Astrocyte (in vitro differentiated cells and primary cell): ENCODE measurements around the gene PNKP. TPM values are rescaled to one million over a fixed set of nuclear protein-coding genes. Genes with fewer than 3 reads are reported as not detected.

Experiments used
- DNase-seq: peaks from one replicate; pipeline ENCODE4 v3.0.0-alpha.2; 2010; ENCODE audit warnings: low read depth
- FAIRE-seq: peaks from 2 replicates; lab custom pipeline; 2011; peaks lifted over from hg19 to GRCh38; lab: Jason Lieb, UNC
- H2AFZ ChIP-seq: 2 replicates; pipeline ENCODE4 v1.6.0; 2012; ENCODE audit warnings: low read depth, low read length, inconsistent platforms
- H3K27ac ChIP-seq: 2 replicates; pipeline ENCODE4 v1.5.1; 2011; ENCODE audit warnings: low read depth, low read length, inconsistent platforms
- H3K27me3 ChIP-seq: 2 replicates; pipeline ENCODE4 v1.6.0; 2011; ENCODE audit warnings: low read length, inconsistent platforms; ENCODE audit not compliant: insufficient read depth
- H3K36me3 ChIP-seq: 2 replicates; pipeline ENCODE4 v1.5.1; 2011; ENCODE audit warnings: low read length, inconsistent platforms; ENCODE audit not compliant: insufficient read depth
- H3K4me1 ChIP-seq: 2 replicates; pipeline ENCODE4 v1.5.1; 2011; ENCODE audit warnings: low read length, inconsistent platforms; ENCODE audit not compliant: insufficient read depth
- H3K4me2 ChIP-seq: 2 replicates; pipeline ENCODE4 v1.6.0; 2012; ENCODE audit warnings: low read length, inconsistent platforms
- H3K4me3 ChIP-seq: 2 replicates; pipeline ENCODE4 v1.5.1; 2011; ENCODE audit warnings: low read depth, mild to moderate bottlenecking, low read length, inconsistent platforms; ENCODE audit not compliant: insufficient read depth
- H3K79me2 ChIP-seq: 2 replicates; pipeline ENCODE4 v1.6.0; 2012; ENCODE audit warnings: mild to moderate bottlenecking, low read length, inconsistent platforms; ENCODE audit not compliant: insufficient read depth
- H3K9ac ChIP-seq: 2 replicates; pipeline ENCODE4 v1.6.0; 2012; ENCODE audit warnings: mild to moderate bottlenecking, low read length, inconsistent platforms
- H3K9me3 ChIP-seq: 2 replicates; pipeline ENCODE4 v1.5.1; 2012; ENCODE audit warnings: low read depth, mild to moderate bottlenecking, low read length, inconsistent platforms; ENCODE audit not compliant: insufficient read depth
- H4K20me1 ChIP-seq: 2 replicates; pipeline ENCODE4 v1.6.0; 2012; ENCODE audit warnings: low read length, inconsistent platforms; ENCODE audit not compliant: insufficient read depth
- H3K27ac Mint-ChIP-seq: one replicate; pipeline ENCODE4 v1.8.0; 2021; ENCODE audit warnings: mild to moderate bottlenecking, mixed read lengths; ENCODE audit not compliant: unreplicated experiment
- H3K27me3 Mint-ChIP-seq: one replicate; pipeline ENCODE4 v1.8.0; 2021; ENCODE audit warnings: low read depth, mixed read lengths; ENCODE audit not compliant: unreplicated experiment
- H3K36me3 Mint-ChIP-seq: one replicate; pipeline ENCODE4 v1.8.0; 2021; ENCODE audit warnings: low read depth, mixed read lengths; ENCODE audit not compliant: unreplicated experiment
- H3K4me1 Mint-ChIP-seq: one replicate; pipeline ENCODE4 v1.8.0; 2021; ENCODE audit warnings: low read depth, mixed read lengths; ENCODE audit not compliant: unreplicated experiment
- H3K4me3 Mint-ChIP-seq: one replicate; pipeline ENCODE4 v1.8.0; 2021; ENCODE audit warnings: mild to moderate bottlenecking, moderate library complexity, mixed read lengths; ENCODE audit not compliant: unreplicated experiment
- H3K9me3 Mint-ChIP-seq: one replicate; pipeline ENCODE4 v1.8.0; 2021; ENCODE audit warnings: mild to moderate bottlenecking, mixed read lengths; ENCODE audit not compliant: unreplicated experiment
- CTCF ChIP-seq: IDR thresholded peaks from 2 replicates; pipeline ENCODE4 v1.5.1; 2011; ENCODE audit warnings: low read depth, mild to moderate bottlenecking, inconsistent platforms, low read length, moderate library complexity; ENCODE audit not compliant: insufficient read depth
- EZH2 ChIP-seq: IDR thresholded peaks from 2 replicates; pipeline ENCODE4 v1.6.1; 2012; ENCODE audit warnings: mild to moderate bottlenecking, low read length, inconsistent platforms; ENCODE audit not compliant: insufficient read depth
- total RNA-seq: library from RNA; stranded (reverse); gene quantifications from 2 replicates; pipeline ENCODE4 v1.2.1, GENCODE V29; 2021

The PNKP gene
- total RNA-seq, 1 donor from 2014 or later: 54.8 TPM

- TF ChIP-seq EZH2: no peak
- peaks cover 3% of the 10 kb centered on the region for H3K36me3 Mint-ChIP-seq
- H3K79me2 ChIP-seq: peaks cover 42% of the 10 kb centered on the region
These were observed 48.6 kb downstream of the PNKP start for GRCh38 chr19:49818649-49819370.

GRCh38 chr19:49817964-49818648 is 49.3 kb downstream of the PNKP start, which contains the start of gene MED25:
TSS of gene MED25 (plus strand) at chr19:49818289. CDS start at chr19:49818342, 53 bp downstream.
- Histone ChIP-seq H3K4me2 (peak within 1 kb of the TSS; percentile 95), H3K36me3 (no peaks in the 10 kb centered on the region), H4K20me1 (peaks cover 14% of the 10 kb centered on the region), H3K9me3 (no peaks in the 10 kb centered on the region), H3K27me3 (no peaks in the 10 kb centered on the region), H3K4me3 (peak within 1 kb of the TSS; percentile 91), H3K9ac (peak within 1 kb of the TSS; percentile 96), H2AFZ (peak within 1 kb of the TSS; percentile 81), H3K4me1 (peaks cover 11% of the 10 kb centered on the region), H3K27ac (peak within 1 kb of the TSS; percentile 98), H3K79me2 (peaks cover 35% of the 10 kb centered on the region)
- H3K36me3 Mint-ChIP-seq: peaks cover 3% of the 10 kb centered on the region
- H3K4me1 Mint-ChIP-seq: peaks cover 10% of the 10 kb centered on the region
- H3K27ac Mint-ChIP-seq: peak within 1 kb of the TSS; percentile 99
- FAIRE-seq (no peak), DNase-seq (peak; percentile 56)
- H3K9me3 Mint-ChIP-seq: no peaks in the 10 kb centered on the region
- peak within 1 kb of the TSS; percentile 93 for H3K4me3 Mint-ChIP-seq
- H3K27me3 Mint-ChIP-seq: no peaks in the 10 kb centered on the region
- TF ChIP-seq CTCF (no peak), EZH2 (no peak)

More at GRCh38 chr19:49818649-49819370, 48.6 kb downstream of the PNKP start:
- H3K4me3 Mint-ChIP-seq: peak overlapping the region; percentile 93
- Histone ChIP-seq H3K4me1 (peaks cover 9% of the 10 kb centered on the region), H3K27me3 (no peaks in the 10 kb centered on the region), H2AFZ (peak overlapping the region; percentile 81), H3K4me2 (peak overlapping the region; percentile 95), H4K20me1 (peaks cover 19% of the 10 kb centered on the region), H3K27ac (peak overlapping the region; percentile 98), H3K36me3 (peaks cover 5% of the 10 kb centered on the region), H3K9ac (peak overlapping the region; percentile 96), H3K9me3 (no peaks in the 10 kb centered on the region), H3K4me3 (peak overlapping the region; percentile 91)
- DNase-seq (no peak), FAIRE-seq (no peak)
- no peaks in the 10 kb centered on the region for H3K27me3 Mint-ChIP-seq
- H3K9me3 Mint-ChIP-seq: no peaks in the 10 kb centered on the region
- H3K4me1 Mint-ChIP-seq: peaks cover 10% of the 10 kb centered on the region
- H3K27ac Mint-ChIP-seq: peak overlapping the region; percentile 95

GRCh38 chr19:49816590-49816989 is 50.8 kb downstream of the PNKP start:
- Histone ChIP-seq H3K79me2 (peaks cover 28% of the 10 kb centered on the region), H3K4me2 (peak overlapping the region; percentile 95), H3K36me3 (no peaks in the 10 kb centered on the region), H4K20me1 (peaks cover 12% of the 10 kb centered on the region), H3K9me3 (no peaks in the 10 kb centered on the region), H3K4me1 (peaks cover 18% of the 10 kb centered on the region), H3K9ac (peak overlapping the region; percentile 96), H3K4me3 (no peak overlapping the region), H3K27ac (no peak overlapping the region), H2AFZ (no peak overlapping the region), H3K27me3 (no peaks in the 10 kb centered on the region)
- H3K4me1 Mint-ChIP-seq: peaks cover 10% of the 10 kb centered on the region
- FAIRE-seq: no peak
- no peak overlapping the region for H3K27ac Mint-ChIP-seq
- H3K9me3 Mint-ChIP-seq: no peaks in the 10 kb centered on the region
- no peaks in the 10 kb centered on the region for H3K27me3 Mint-ChIP-seq
- no peak for DNase-seq
- TF ChIP-seq EZH2 (no peak), CTCF (no peak)
- peak overlapping the region; percentile 20 for H3K4me3 Mint-ChIP-seq
- peaks cover 3% of the 10 kb centered on the region for H3K36me3 Mint-ChIP-seq
